HG03108 (cell line): ENCODE measurements around the gene AMER2.

Source experiments
- ATAC-seq: cut with Tn5 transposase; IDR thresholded peaks from one replicate; pipeline ENCODE4 v1.9.1; 2021; ENCODE audit warnings: moderate library complexity; ENCODE audit not compliant: unreplicated experiment

Gene AMER2, protein sequence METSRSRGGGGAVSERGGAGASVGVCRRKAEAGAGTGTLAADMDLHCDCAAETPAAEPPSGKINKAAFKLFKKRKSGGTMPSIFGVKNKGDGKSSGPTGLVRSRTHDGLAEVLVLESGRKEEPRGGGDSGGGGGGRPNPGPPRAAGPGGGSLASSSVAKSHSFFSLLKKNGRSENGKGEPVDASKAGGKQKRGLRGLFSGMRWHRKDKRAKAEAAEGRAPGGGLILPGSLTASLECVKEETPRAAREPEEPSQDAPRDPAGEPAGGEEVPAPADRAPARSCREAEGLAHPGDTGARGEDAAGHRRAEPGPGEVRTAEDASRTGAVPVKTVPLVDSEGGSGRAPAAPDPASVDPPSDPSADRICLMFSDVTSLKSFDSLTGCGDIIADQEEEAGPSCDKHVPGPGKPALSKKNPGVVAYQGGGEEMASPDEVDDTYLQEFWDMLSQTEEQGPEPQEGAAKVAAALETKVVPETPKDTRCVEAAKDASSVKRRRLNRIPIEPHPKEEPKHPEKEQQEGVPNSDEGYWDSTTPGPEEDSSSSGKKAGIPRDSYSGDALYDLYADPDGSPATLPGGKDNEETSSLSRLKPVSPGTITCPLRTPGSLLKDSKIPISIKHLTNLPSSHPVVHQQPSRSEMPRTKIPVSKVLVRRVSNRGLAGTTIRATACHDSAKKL

GRCh38 chr13:25171517-25172302 lies at the start of gene AMER2:
TSS of gene AMER2 (minus strand) at chr13:25172288. CDS start at chr13:25171619, 669 bp downstream.
- no peak for ATAC-seq

DNA sequence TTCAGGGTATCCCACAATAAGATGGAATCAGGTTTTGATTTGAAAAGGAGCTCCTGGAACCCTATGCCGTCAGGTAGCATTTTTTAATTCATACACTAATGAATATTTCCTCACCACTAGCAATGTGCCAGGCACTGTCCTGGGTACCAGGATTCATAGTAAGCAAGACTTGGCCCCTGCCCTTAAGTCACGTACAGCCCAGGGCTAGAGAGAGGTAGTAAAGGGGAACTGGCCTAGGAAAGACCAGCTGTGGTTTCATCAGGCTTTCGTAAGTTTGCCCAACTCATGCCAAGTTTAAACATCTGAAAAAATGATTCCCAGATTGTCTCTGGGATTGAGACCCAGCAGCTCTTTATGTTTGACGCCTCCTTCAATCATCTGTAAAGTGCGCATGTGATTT lies 45.9 kb upstream of the AMER2 start:
- ATAC-seq: no peak

DNA sequence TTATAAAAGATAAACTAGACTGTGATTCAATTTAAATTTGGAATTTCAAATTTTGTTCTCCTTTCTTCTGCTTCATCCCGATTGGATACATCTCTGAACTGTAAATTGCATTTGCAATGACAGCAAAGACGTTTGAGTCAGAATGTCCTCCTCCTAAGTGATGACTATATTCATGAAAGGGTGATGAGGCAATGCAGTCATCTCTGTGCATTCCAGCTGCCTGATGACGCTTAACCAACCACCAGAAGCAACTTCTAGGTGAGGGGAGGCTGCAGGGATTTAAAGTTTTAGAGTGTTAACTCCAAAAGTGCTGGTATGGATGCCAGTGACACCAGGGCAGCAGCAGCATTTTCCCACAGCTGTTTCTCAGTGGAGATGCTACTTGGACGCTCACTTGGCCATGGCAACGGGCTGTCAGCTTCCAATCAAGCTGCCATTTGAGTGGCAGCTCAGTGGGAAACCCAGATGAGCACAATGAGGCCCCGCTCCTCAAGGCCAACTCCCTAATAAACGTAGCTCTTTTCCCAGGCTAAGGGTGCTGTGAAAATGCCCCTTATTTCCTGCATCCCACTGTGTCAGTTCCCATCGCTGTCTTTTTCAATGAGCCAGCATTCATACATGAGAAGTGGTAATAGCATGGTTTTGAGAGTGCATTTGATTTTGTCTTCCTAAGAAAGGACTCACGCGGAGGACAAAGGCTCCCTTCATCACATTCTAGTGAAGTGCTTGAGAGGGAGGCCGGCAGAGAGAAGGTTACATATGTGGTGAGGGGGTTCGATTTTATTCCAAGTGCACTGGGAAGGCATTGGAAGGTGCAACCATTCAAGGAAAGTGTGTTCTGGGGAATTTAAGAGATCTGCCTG lies 45.2 kb upstream of the AMER2 start:
- ATAC-seq: no peak

- ATAC-seq: no peak
These were observed 43.1 kb upstream of the AMER2 start for GRCh38 chr13:25215253-25215575.

- no peak for ATAC-seq
These were observed 42.6 kb upstream of the AMER2 start for GRCh38 chr13:25214491-25215252.

- no peak for ATAC-seq
These were observed 41.6 kb upstream of the AMER2 start for GRCh38 chr13:25213715-25214114.

- no peak for ATAC-seq
These were observed 38.9 kb upstream of the AMER2 start for GRCh38 chr13:25210842-25211569.

- ATAC-seq: no peak
These were observed 35.3 kb upstream of the AMER2 start for GRCh38 chr13:25207291-25207810.

GRCh38 chr13:25204863-25205262 lies 32.8 kb upstream of the AMER2 start:
- no peak for ATAC-seq

DNA sequence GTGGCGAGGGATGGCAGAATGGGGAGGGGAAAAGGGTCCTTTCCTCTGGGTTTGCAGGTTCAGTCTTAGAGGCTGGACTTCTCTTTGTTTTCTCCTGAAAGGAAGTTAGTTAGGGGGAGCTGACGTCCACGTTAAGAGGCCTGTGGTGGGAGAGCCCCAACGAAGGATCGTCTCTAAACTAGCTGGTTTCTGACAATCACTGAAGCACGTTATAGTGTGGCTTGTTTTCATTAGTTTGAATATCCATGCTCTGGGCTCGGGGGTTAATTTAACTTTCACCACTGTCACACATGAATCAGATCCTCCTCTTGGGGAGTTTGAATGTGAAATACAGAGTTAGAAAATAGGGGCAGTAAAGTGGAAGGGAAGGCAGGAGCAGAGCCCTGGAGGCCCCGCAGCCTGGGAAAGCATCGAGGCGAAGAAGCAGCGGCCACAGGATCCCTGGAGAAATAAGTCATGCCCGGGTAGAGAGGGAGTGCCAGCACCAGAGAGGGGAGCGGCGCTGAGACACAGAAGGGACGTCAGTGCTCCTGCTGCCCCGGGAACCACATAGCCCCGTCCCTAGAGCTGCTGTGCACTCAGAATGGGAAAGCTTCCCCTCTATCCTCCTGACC lies 31.1 kb upstream of the AMER2 start:
- ATAC-seq: no peak

- no peak for ATAC-seq
These were observed 28.7 kb upstream of the AMER2 start for GRCh38 chr13:25200783-25201182.

GRCh38 chr13:25198647-25199046 lies 26.6 kb upstream of the AMER2 start:
- no peak for ATAC-seq

- no peak for ATAC-seq
These were observed 24.9 kb upstream of the AMER2 start for GRCh38 chr13:25196971-25197370.

- ATAC-seq: no peak
These were observed 20.8 kb upstream of the AMER2 start for GRCh38 chr13:25192936-25193335.

- ATAC-seq: no peak
These were observed 20.4 kb upstream of the AMER2 start for GRCh38 chr13:25192489-25192888.

DNA sequence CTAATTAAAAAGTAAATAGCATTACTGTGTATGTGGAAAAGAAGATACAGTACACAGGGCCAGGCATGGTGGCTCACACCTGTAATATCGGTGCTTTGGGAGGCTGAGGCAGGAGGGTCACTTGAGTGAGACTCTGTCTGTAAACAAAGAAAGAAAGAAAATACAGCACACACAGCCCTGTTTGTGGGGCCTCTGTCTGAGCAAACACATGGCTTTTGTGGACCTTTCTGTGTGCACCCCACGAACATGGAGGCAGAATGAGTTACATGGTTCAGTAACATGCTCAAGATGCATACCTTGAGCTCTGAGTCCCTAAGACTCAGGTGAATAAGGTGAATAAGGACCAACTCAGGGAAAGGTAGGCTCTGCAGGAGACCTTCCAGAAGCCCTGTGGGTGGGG lies 20.0 kb upstream of the AMER2 start:
- ATAC-seq: no peak

DNA sequence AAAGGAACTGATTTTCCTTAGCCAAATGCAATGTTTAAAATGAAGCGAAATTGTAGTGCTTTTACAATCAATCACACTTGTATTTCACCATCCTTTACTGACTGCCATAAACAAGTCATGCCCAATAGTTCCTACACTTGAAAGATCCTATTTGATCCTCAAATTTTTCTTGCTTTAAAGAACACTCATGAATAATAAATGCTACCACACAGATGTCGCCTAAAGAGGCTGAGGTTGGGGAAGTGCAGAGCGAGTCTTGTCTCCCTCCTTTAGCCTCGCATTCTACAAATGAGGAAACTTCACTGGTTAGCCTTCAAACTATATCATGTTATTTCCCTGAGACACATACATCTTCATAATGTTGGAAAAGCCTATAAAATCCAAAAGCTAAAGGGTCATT lies 18.7 kb upstream of the AMER2 start:
- ATAC-seq: no peak

- no peak for ATAC-seq
These were observed 18.2 kb upstream of the AMER2 start for GRCh38 chr13:25190256-25190655.

DNA sequence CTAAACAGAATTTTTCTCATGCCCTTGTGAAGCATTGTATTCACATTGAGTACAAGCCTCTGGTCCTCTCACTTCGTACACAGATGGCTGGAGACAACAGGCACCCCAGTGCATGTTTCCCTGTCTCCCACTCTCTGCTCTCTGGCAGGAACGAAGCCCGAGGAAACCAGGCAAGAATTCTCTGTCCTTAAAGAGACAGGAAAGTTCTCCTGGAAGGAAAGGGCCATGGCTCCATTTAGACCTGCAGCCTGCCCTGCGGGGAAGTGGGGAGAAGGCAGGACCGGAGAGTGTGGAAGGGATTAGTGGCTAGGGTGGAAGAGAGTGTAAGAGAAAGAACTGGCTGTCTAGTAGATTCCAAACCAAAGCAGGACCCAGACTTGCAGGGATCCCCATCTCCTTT lies 15.5 kb upstream of the AMER2 start:
- no peak for ATAC-seq
